ENCODE data around the gene GRIA3. TPM values are rescaled to one million over a fixed set of nuclear protein-coding genes. Genes with fewer than 3 reads are reported as not detected.

The GRIA3 gene
- total RNA-seq, 1 donor from 2014 or later, result not detected

GRCh38 chrX:123193101-123193500 lies 9.0 kb downstream of the GRIA3 start:
- DNase-seq (ENCODE audit: low read depth in 2 of 2), result no peak

GRCh38 chrX:123199338-123199737 lies 15.3 kb downstream of the GRIA3 start:
- DNase-seq (ENCODE audit: low read depth in 2 of 2), result no peak

- no peak for DNase-seq (ENCODE audit: low read depth in 2 of 2)
Observed at GRCh38 chrX:123201720-123202119, 17.6 kb downstream of the GRIA3 start.

- DNase-seq (ENCODE audit: low read depth in 2 of 2), result no peak
Observed at GRCh38 chrX:123202523-123202922, 18.4 kb downstream of the GRIA3 start.

GRCh38 chrX:123203772-123204171 lies 19.7 kb downstream of the GRIA3 start:
- no peak for DNase-seq (ENCODE audit: low read depth in 2 of 2)

- DNase-seq (ENCODE audit: low read depth in 2 of 2), result no peak
Observed at GRCh38 chrX:123206176-123206575, 22.1 kb downstream of the GRIA3 start.

- DNase-seq (ENCODE audit: low read depth in 2 of 2), result no peak
Observed at GRCh38 chrX:123210252-123210651, 26.2 kb downstream of the GRIA3 start.

GRCh38 chrX:123215397-123216089 lies 31.5 kb downstream of the GRIA3 start:
- no peak for DNase-seq (ENCODE audit: low read depth in 2 of 2)

- no peak for DNase-seq (ENCODE audit: low read depth in 2 of 2)
Observed at GRCh38 chrX:123217077-123217476, 33.0 kb downstream of the GRIA3 start.

GRCh38 chrX:123217728-123218127 lies 33.6 kb downstream of the GRIA3 start:
- no peak for DNase-seq (ENCODE audit: low read depth in 2 of 2)

GRCh38 chrX:123219916-123220315 lies 35.8 kb downstream of the GRIA3 start:
- DNase-seq (ENCODE audit: low read depth in 2 of 2), result no peak

GRCh38 chrX:123222920-123223319 lies 38.8 kb downstream of the GRIA3 start:
- no peak for DNase-seq (ENCODE audit: low read depth in 2 of 2)

GRCh38 chrX:123223409-123223808 lies 39.3 kb downstream of the GRIA3 start:
- DNase-seq (ENCODE audit: low read depth in 2 of 2), result no peak

- DNase-seq (ENCODE audit: low read depth in 2 of 2), result no peak
Observed at GRCh38 chrX:123223859-123224258, 39.8 kb downstream of the GRIA3 start.

GRCh38 chrX:123230798-123231197 lies 46.7 kb downstream of the GRIA3 start:
- no peak for DNase-seq (ENCODE audit: low read depth in 2 of 2)

- DNase-seq (ENCODE audit: low read depth in 2 of 2), result no peak
Observed at GRCh38 chrX:123236859-123237258, 52.8 kb downstream of the GRIA3 start.

GRCh38 chrX:123237271-123237670 lies 53.2 kb downstream of the GRIA3 start:
- no peak for DNase-seq (ENCODE audit: low read depth in 2 of 2)

GRCh38 chrX:123254457-123254856 lies 70.4 kb downstream of the GRIA3 start:
- no peak for DNase-seq (ENCODE audit: low read depth in 2 of 2)

GRCh38 chrX:123256378-123256777 lies 72.3 kb downstream of the GRIA3 start:
- DNase-seq (ENCODE audit: low read depth in 2 of 2), result no peak

GRCh38 chrX:123260920-123261418 lies 76.9 kb downstream of the GRIA3 start:
- DNase-seq (ENCODE audit: low read depth in 2 of 2), result no peak

- no peak for DNase-seq (ENCODE audit: low read depth in 2 of 2)
Observed at GRCh38 chrX:123263270-123263669, 79.2 kb downstream of the GRIA3 start.

- DNase-seq (ENCODE audit: low read depth in 2 of 2), result no peak
Observed at GRCh38 chrX:123263747-123264146, 79.7 kb downstream of the GRIA3 start.

- DNase-seq (ENCODE audit: low read depth in 2 of 2), result no peak
Observed at GRCh38 chrX:123267220-123267619, 83.1 kb downstream of the GRIA3 start.

- no peak for DNase-seq (ENCODE audit: low read depth in 2 of 2)
Observed at GRCh38 chrX:123271902-123272301, 87.8 kb downstream of the GRIA3 start.

Measured in lung microvascular endothelial cell (primary cell).